GM18870 (cell line): Measurements from ENCODE around the gene GSTM1.

Source experiments
- ATAC-seq: cut with Tn5 transposase; IDR thresholded peaks from one replicate; pipeline ENCODE4 v1.9.1; 2021; ENCODE audit warnings: moderate library complexity; ENCODE audit not compliant: unreplicated experiment

GSTM1 gene

GRCh38 chr1:109725510-109725909, 37.9 kb downstream of the GSTM1 start:
- ATAC-seq, result no peak

- ATAC-seq, result no peak
Observed at GRCh38 chr1:109726007-109726406, 38.4 kb downstream of the GSTM1 start.

- no peak for ATAC-seq
Observed at GRCh38 chr1:109726728-109727373, 39.2 kb downstream of the GSTM1 start.

- no peak for ATAC-seq
Observed at GRCh38 chr1:109728870-109729269, 41.3 kb downstream of the GSTM1 start.

GRCh38 chr1:109730666-109731065, 43.0 kb downstream of the GSTM1 start:
- ATAC-seq, result no peak

GRCh38 chr1:109732390-109732881, 44.8 kb downstream of the GSTM1 start:
- ATAC-seq, result no peak

GRCh38 chr1:109733236-109733870, 45.7 kb downstream of the GSTM1 start:
- ATAC-seq, result no peak

- ATAC-seq, result no peak
Observed at GRCh38 chr1:109739738-109740614, 52.4 kb downstream of the GSTM1 start.

GRCh38 chr1:109740615-109741373, 53.2 kb downstream of the GSTM1 start, which contains the start of gene GSTM3:
GSTM3 (minus strand) TSS chr1:109741038; CDS start chr1:109740287, 751 bp downstream.
- ATAC-seq, result no peak
